ENCODE results near the gene ZNF768.
"Not testable (repeated sequence)": the region's sequence is repeated elsewhere in the genome, so short reads cannot be mapped to it uniquely, and the experiment has no call there.

The ZNF768 gene

GRCh38 chr16:30488764-30489605, 37.4 kb downstream of the ZNF768 start:
- no peak for DNase-seq
- in situ Hi-C loops (cut with HindIII; ENCODE audit: low pct_ligation_motif_present, low pct_unique_long_range_greater_than_20kb, low sequenced_read_pairs) = no loop called here

- in situ Hi-C loops (cut with HindIII; ENCODE audit: low pct_ligation_motif_present, low pct_unique_long_range_greater_than_20kb, low sequenced_read_pairs) = no loop called here
- no peak for DNase-seq
Observed at GRCh38 chr16:30485818-30486436, 40.4 kb downstream of the ZNF768 start.

GRCh38 chr16:30484887-30485286, 41.5 kb downstream of the ZNF768 start:
- no peak for DNase-seq
- in situ Hi-C loops (cut with HindIII; ENCODE audit: low pct_ligation_motif_present, low pct_unique_long_range_greater_than_20kb, low sequenced_read_pairs) = no loop called here

GRCh38 chr16:30482366-30482765, 44.0 kb downstream of the ZNF768 start:
- DNase-seq = no peak
- in situ Hi-C loops (cut with HindIII; ENCODE audit: low pct_ligation_motif_present, low pct_unique_long_range_greater_than_20kb, low sequenced_read_pairs) = no loop called here

- no peak for DNase-seq
- in situ Hi-C loops (cut with HindIII; ENCODE audit: low pct_ligation_motif_present, low pct_unique_long_range_greater_than_20kb, low sequenced_read_pairs) = no loop called here
Observed at GRCh38 chr16:30481381-30481780, 45.0 kb downstream of the ZNF768 start.

- in situ Hi-C loops (cut with HindIII; ENCODE audit: low pct_ligation_motif_present, low pct_unique_long_range_greater_than_20kb, low sequenced_read_pairs) = no loop called here
- DNase-seq = no peak
Observed at GRCh38 chr16:30478766-30479478, 47.4 kb downstream of the ZNF768 start.

GRCh38 chr16:30477773-30478172, 48.6 kb downstream of the ZNF768 start:
- in situ Hi-C loops (cut with HindIII; ENCODE audit: low pct_ligation_motif_present, low pct_unique_long_range_greater_than_20kb, low sequenced_read_pairs); DNase-seq: not testable (repeated sequence)

GRCh38 chr16:30476991-30477390, 49.4 kb downstream of the ZNF768 start:
- in situ Hi-C loops (cut with HindIII; ENCODE audit: low pct_ligation_motif_present, low pct_unique_long_range_greater_than_20kb, low sequenced_read_pairs) = no loop called here
- DNase-seq = no peak

GRCh38 chr16:30474684-30475083, 51.7 kb downstream of the ZNF768 start:
- in situ Hi-C loops (cut with HindIII; ENCODE audit: low pct_ligation_motif_present, low pct_unique_long_range_greater_than_20kb, low sequenced_read_pairs) = no loop called here
- no peak for DNase-seq

- no peak for DNase-seq
- in situ Hi-C loops (cut with HindIII; ENCODE audit: low pct_ligation_motif_present, low pct_unique_long_range_greater_than_20kb, low sequenced_read_pairs) = no loop called here
Observed at GRCh38 chr16:30474074-30474452, 52.3 kb downstream of the ZNF768 start.

Measured in ACHN (cell line).